Renal cortex interstitium (tissue), 3 donors: Measurements from ENCODE around the gene CD109. TPM values are rescaled to one million over a fixed set of nuclear protein-coding genes. Genes with fewer than 3 reads are reported as not detected.

Source experiments
- polyA plus RNA-seq, 3 donors: library from polyadenylated mRNA; unstranded; fragments of 120-200 nt; gene quantifications; one replicate each; pipeline ENCODE4 v1.2.1, GENCODE V29; 2013; ENCODE audit not compliant: insufficient read length in 3 of 3

CD109 gene
- polyA plus RNA-seq, 3 donors = 11.9 to 14.9 (median 12.8) TPM

Other genes starting within 250 kb of the CD109 start
- 1 to 10 TPM; 2.9 to 3.2 (median 3.1) TPM for gene CGAS, start 243.9 kb upstream of the CD109 start, polyA plus RNA-seq
- 10 to 100 TPM; 27.4 to 34.7 (median 30.3) TPM for gene MTO1, start 234.5 kb upstream of the CD109 start, polyA plus RNA-seq
- gene EEF1A1, start 175.2 kb upstream of the CD109 start, polyA plus RNA-seq = over 10,000 TPM; 18,648 to 21,809 (median 18,824) TPM
- 10 to 100 TPM; 18.9 to 20.6 (median 20.2) TPM for gene SLC17A5, start 42.2 kb upstream of the CD109 start, polyA plus RNA-seq